Measurements from ENCODE around the gene TH.

- TF ChIP-seq CTCF (IDR thresholded peaks at IDR 0.05) (no peak), POLR2A (IDR thresholded peaks at IDR 0.05) (no peak)
Measured at GRCh38 chr11:2192435-2192834, 20.8 kb upstream of the TH start.
